Natural killer cell (primary cell): ENCODE data around the gene CFAP99. TPM values are rescaled to one million over a fixed set of nuclear protein-coding genes. Genes with fewer than 3 reads are reported as not detected.

Experiments
- ATAC-seq, 3 donors: fragments of 150-1000 bp in 2 of 3; fragments of 200-7000 bp in 1 of 3; cut with Tn5 transposase; 1 replicate in 1 of 3; 2 replicates in 2 of 3; pipeline ENCODE4 v1.10.0; 2021; ENCODE audit warnings: mild to moderate bottlenecking in 2 of 3, moderate library complexity in 2 of 3
- DNase-seq, 2 donors: peaks; one replicate each; pipeline versions ENCODE4 v3.0.0 to v3.0.0-alpha.2; 2013 to 2021; ENCODE audit warnings: mixed read lengths in 1 of 2
- H3K27ac ChIP-seq: one replicate; pipeline ENCODE4 v1.5.1; 2013; ENCODE audit warnings: mild to moderate bottlenecking, low read length
- H3K27me3 ChIP-seq: one replicate; pipeline ENCODE4 v1.6.1; 2013; ENCODE audit warnings: low read length; ENCODE audit not compliant: control insufficient read depth, insufficient read depth
- H3K36me3 ChIP-seq: one replicate; pipeline ENCODE4 v1.6.1; 2013; ENCODE audit warnings: low read length; ENCODE audit not compliant: control insufficient read depth, insufficient read depth
- H3K4me1 ChIP-seq: one replicate; pipeline ENCODE4 v1.6.1; 2013; ENCODE audit warnings: low read length; ENCODE audit not compliant: control insufficient read depth, insufficient read depth
- H3K4me3 ChIP-seq: one replicate; pipeline ENCODE4 v1.5.1; 2013; ENCODE audit warnings: low read length
- H3K9me3 ChIP-seq: one replicate; pipeline ENCODE4 v1.6.1; 2013; ENCODE audit warnings: low read length; ENCODE audit not compliant: control insufficient read depth, insufficient read depth
- H3K27ac Mint-ChIP-seq, 2 donors: one replicate each; pipeline ENCODE4 v1.8.0; 2022; ENCODE audit warnings: mild to moderate bottlenecking in 2 of 2, mixed read lengths in 2 of 2, moderate library complexity in 1 of 2
- H3K27me3 Mint-ChIP-seq, 2 donors: one replicate each; pipeline ENCODE4 v1.8.0; 2022; ENCODE audit warnings: low read depth in 2 of 2, mixed read lengths in 2 of 2
- H3K36me3 Mint-ChIP-seq: one replicate; pipeline ENCODE4 v1.8.0; 2022; ENCODE audit warnings: mixed read lengths
- H3K4me1 Mint-ChIP-seq, 2 donors: one replicate each; pipeline ENCODE4 v1.8.0; 2022; ENCODE audit warnings: mixed read lengths in 2 of 2
- H3K4me3 Mint-ChIP-seq: one replicate; pipeline ENCODE4 v1.8.0; 2022; ENCODE audit warnings: mild to moderate bottlenecking, moderate library complexity, mixed read lengths
- H3K9me3 Mint-ChIP-seq, 2 donors: one replicate each; pipeline ENCODE4 v1.8.0; 2022; ENCODE audit warnings: mixed read lengths in 2 of 2
- WGBS: methylation state at CpG from one replicate; pipeline ENCODE4 v1.1.7; 2013; ENCODE audit warnings: missing lambda C conversion rate; ENCODE audit not compliant: insufficient coverage; 5-methylcytosine and 5-hydroxymethylcytosine counted together
- intact Hi-C: fragments of 100-400 bp; cut with micrococcal nuclease; formaldehyde crosslinking; loops from one replicate; pipeline ENCODE4 v1.14.2; 2022
- total RNA-seq, 4 donors: library from RNA; stranded (reverse); fragments of 120-200 nt in 1 of 4; gene quantifications; one replicate each; pipeline versions ENCODE4 v1.2.3 to v1.2.4, GENCODE V29; 2013 to 2022
- TF ChIP-seq, protein P1 (sequence below): fragments of 200-600 bp; IDR thresholded peaks from one replicate; pipeline ENCODE4 v1.8.0; 2022; ENCODE audit warnings: antibody characterized with exemption

CFAP99 gene
- total RNA-seq, 3 donors from 2014 or later (not counting 1 experiment from before 2014, with no cell fraction given) = not detected

DNA sequence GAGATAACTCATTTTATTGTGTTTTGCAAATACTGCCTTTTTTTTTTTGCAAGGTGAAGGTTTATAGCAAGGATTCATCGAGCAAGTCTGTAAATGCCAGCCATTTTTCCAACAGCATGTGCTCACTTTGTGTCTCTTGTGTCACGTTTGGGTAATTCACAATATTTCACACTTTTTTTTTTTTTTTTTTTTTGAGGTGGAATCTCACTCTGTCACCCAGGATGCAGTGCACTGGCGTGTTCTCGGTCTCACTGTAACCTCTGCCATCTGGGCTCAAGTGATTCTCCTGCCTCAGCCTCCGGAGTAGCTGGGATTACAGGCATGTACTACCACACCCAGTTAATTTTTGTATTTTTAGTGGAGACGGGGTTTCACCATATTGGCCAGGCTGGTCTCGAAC, 52.0 kb downstream of the CFAP99 start:
- H3K4me1 Mint-ChIP-seq = peaks cover 52 to 62% of the 10 kb centered on the region in 2 donors
- Histone ChIP-seq H3K36me3 (peaks cover 18% of the 10 kb centered on the region), H3K9me3 (no peaks in the 10 kb centered on the region), H3K4me1 (peaks cover 43% of the 10 kb centered on the region), H3K4me3 (no peak overlapping the region), H3K27ac (peak overlapping the region; percentile 87), H3K27me3 (no peaks in the 10 kb centered on the region)
- peak overlapping the region; percentile 97 for H3K4me3 Mint-ChIP-seq
- TF ChIP-seq, protein P1, sequence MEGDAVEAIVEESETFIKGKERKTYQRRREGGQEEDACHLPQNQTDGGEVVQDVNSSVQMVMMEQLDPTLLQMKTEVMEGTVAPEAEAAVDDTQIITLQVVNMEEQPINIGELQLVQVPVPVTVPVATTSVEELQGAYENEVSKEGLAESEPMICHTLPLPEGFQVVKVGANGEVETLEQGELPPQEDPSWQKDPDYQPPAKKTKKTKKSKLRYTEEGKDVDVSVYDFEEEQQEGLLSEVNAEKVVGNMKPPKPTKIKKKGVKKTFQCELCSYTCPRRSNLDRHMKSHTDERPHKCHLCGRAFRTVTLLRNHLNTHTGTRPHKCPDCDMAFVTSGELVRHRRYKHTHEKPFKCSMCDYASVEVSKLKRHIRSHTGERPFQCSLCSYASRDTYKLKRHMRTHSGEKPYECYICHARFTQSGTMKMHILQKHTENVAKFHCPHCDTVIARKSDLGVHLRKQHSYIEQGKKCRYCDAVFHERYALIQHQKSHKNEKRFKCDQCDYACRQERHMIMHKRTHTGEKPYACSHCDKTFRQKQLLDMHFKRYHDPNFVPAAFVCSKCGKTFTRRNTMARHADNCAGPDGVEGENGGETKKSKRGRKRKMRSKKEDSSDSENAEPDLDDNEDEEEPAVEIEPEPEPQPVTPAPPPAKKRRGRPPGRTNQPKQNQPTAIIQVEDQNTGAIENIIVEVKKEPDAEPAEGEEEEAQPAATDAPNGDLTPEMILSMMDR = no peak
- H3K27me3 Mint-ChIP-seq = no peaks in the 10 kb centered on the region
- peak in 1 of 3 donors; percentile 14 for ATAC-seq
- peak overlapping the region; percentile 97 to 98 for H3K27ac Mint-ChIP-seq
- no peaks in the 10 kb centered on the region for H3K36me3 Mint-ChIP-seq
- H3K9me3 Mint-ChIP-seq = no peaks in the 10 kb centered on the region
- intact Hi-C loops = no loop called here
- WGBS = 64% methylated on average over 7 of the region's 7 CpGs
- DNase-seq = peak in 1 of 2 donors; percentile 55

DNA sequence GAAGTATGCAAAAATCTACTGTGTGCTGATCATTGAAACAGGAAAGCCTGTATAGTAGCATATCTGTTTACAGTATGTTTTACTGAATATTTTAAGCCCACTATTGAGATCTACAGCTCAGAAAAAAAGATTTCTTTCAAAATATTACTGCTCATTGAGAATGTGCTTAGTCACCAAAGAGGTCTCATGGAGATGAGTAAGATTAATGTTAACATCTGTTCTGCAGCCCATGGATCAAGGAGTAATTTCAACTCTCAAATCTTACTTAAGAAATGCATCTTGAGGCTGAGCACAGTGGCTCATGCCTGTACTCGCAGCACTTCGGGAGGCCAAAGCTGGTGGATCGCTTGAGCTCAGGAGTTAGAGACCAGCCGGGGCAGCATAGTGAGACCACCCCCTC, 53.4 kb downstream of the CFAP99 start:
- H3K27me3 ChIP-seq = no peaks in the 10 kb centered on the region
- Mint-ChIP-seq H3K27me3 (no peaks in the 10 kb centered on the region), H3K4me3 (no peak overlapping the region), H3K27ac (peak overlapping the region; percentile 97 to 98), H3K36me3 (no peaks in the 10 kb centered on the region), H3K9me3 (no peaks in the 10 kb centered on the region), H3K4me1 (peaks cover 65 to 75% of the 10 kb centered on the region in 2 donors)
- DNase-seq = no peak
- ATAC-seq = no peak
- H3K27ac ChIP-seq = no peak overlapping the region
- H3K4me3 ChIP-seq = no peak overlapping the region
- 90% methylated on average over 2 of the region's 4 CpGs for WGBS
- TF ChIP-seq, protein P1 = no peak
- peaks cover 18% of the 10 kb centered on the region for H3K36me3 ChIP-seq
- peaks cover 50% of the 10 kb centered on the region for H3K4me1 ChIP-seq
- no peaks in the 10 kb centered on the region for H3K9me3 ChIP-seq
- intact Hi-C loops = no loop called here

DNA sequence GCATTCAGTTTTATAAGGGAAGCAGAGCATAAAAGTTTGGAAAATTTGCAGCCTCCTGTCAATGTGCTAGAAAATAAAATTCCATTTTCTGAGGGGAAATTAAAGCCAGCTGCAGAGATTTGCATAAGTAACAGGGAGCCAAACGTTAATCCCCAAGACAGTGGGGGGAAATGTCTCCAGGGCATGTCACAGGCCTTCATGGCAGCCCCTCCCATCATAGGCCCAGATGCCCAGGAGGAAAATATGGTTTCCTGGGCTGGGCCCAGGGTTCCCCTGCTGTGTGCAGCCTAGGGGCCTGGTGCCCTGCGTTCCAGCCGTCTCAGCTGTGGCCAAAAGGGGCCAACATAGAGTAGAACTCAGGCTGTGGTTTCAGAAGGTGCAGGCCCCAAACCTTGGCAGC, 59.5 kb downstream of the CFAP99 start:
- H3K9me3 ChIP-seq = no peaks in the 10 kb centered on the region
- no peaks in the 10 kb centered on the region for H3K27me3 ChIP-seq
- DNase-seq = no peak
- peaks cover 5% of the 10 kb centered on the region for H3K36me3 ChIP-seq
- Mint-ChIP-seq H3K4me1 (peaks cover 76 to 80% of the 10 kb centered on the region in 2 donors), H3K4me3 (peak overlapping the region; percentile 2), H3K36me3 (no peaks in the 10 kb centered on the region), H3K9me3 (no peaks in the 10 kb centered on the region), H3K27ac (peak overlapping the region; percentile 30 to 78), H3K27me3 (no peaks in the 10 kb centered on the region)
- no peak overlapping the region for H3K27ac ChIP-seq
- peaks cover 66% of the 10 kb centered on the region for H3K4me1 ChIP-seq
- H3K4me3 ChIP-seq = no peak overlapping the region
- intact Hi-C loops = no loop called here
- peak in 1 of 3 donors; percentile 5 for ATAC-seq
- 3% methylated on average over 3 of the region's 3 CpGs for WGBS
- TF ChIP-seq, protein P1 = no peak

DNA sequence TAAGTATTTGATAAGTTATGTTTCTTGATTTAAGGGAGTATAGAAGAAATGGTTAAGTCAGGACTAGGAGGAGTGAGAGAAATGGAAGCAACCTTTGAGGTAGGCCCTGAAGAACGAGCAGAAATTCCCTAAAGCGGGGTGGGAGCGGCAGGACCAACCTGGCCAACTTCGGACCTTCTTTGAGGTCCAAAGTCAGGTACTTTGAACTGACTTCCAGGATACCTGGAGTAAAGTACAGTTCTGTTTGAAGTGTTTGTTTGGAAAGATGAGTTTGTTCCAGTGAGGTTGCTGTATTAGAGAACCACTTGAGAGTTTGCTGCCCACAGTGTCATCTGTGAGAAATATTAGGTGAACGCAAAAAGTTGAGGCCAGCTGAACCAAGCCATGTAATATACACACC, 61.9 kb downstream of the CFAP99 start:
- H3K27ac ChIP-seq = no peak overlapping the region
- H3K9me3 Mint-ChIP-seq = no peaks in the 10 kb centered on the region
- H3K4me3 ChIP-seq = no peak overlapping the region

More for the DNA sequence above, 61.9 kb downstream of the CFAP99 start:
- no peak for ATAC-seq
- Histone ChIP-seq H3K4me1 (peaks cover 77% of the 10 kb centered on the region), H3K27me3 (no peaks in the 10 kb centered on the region), H3K36me3 (peaks cover 2% of the 10 kb centered on the region), H3K9me3 (no peaks in the 10 kb centered on the region)
- TF ChIP-seq, protein P1 = no peak
- WGBS = 90% methylated on average over 5 of the region's 5 CpGs
- Mint-ChIP-seq H3K36me3 (no peaks in the 10 kb centered on the region), H3K4me3 (peak overlapping the region; percentile 1), H3K4me1 (peaks cover 92 to 94% of the 10 kb centered on the region in 2 donors), H3K27ac (peak overlapping the region; percentile 57 to 78), H3K27me3 (no peaks in the 10 kb centered on the region)
- DNase-seq = no peak
- intact Hi-C loops = no loop called here
